NCI-H226 (cell line): ENCODE measurements around the gene ACOX2.

Source experiments
- DNase-seq: peaks from one replicate; pipeline ENCODE4 v3.0.0-alpha.2; 2015

The ACOX2 gene

GRCh38 chr3:58566398-58567250, 29.6 kb upstream of the ACOX2 start:
- DNase-seq, result no peak

GRCh38 chr3:58565621-58566397, 28.8 kb upstream of the ACOX2 start:
- DNase-seq, result no peak

- peak; percentile 84 for DNase-seq
Observed at GRCh38 chr3:58564456-58565160, 27.6 kb upstream of the ACOX2 start.

- DNase-seq, result no peak
Observed at GRCh38 chr3:58564054-58564453, 27.1 kb upstream of the ACOX2 start.

- peak; percentile 84 for DNase-seq
Observed at GRCh38 chr3:58563386-58564035, 26.5 kb upstream of the ACOX2 start.

GRCh38 chr3:58562498-58562897, 25.5 kb upstream of the ACOX2 start:
- no peak for DNase-seq

GRCh38 chr3:58560771-58561311, 23.9 kb upstream of the ACOX2 start:
- DNase-seq, result peak; percentile 96

- DNase-seq, result no peak
Observed at GRCh38 chr3:58559586-58559985, 22.6 kb upstream of the ACOX2 start.

GRCh38 chr3:58557491-58557890, 20.5 kb upstream of the ACOX2 start:
- DNase-seq, result no peak

GRCh38 chr3:58556761-58557221, 19.8 kb upstream of the ACOX2 start:
- no peak for DNase-seq

- DNase-seq, result no peak
Observed at GRCh38 chr3:58556001-58556400, 19.0 kb upstream of the ACOX2 start.

- DNase-seq, result no peak
Observed at GRCh38 chr3:58555203-58555602, 18.2 kb upstream of the ACOX2 start.

GRCh38 chr3:58553003-58553402, 16.0 kb upstream of the ACOX2 start:
- no peak for DNase-seq

- DNase-seq, result no peak
Observed at GRCh38 chr3:58551636-58552180, 14.7 kb upstream of the ACOX2 start.

- DNase-seq, result no peak
Observed at GRCh38 chr3:58544541-58544940, 7.6 kb upstream of the ACOX2 start.

GRCh38 chr3:58540176-58540858, 3.3 kb upstream of the ACOX2 start:
- DNase-seq, result no peak

GRCh38 chr3:58539626-58540025, 2.6 kb upstream of the ACOX2 start:
- no peak for DNase-seq

- DNase-seq, result no peak
Observed at GRCh38 chr3:58537412-58538301, 667 bp upstream of the ACOX2 start.

- DNase-seq, result peak; percentile 83
Observed at GRCh38 chr3:58535531-58536500, 1.2 kb downstream of the ACOX2 start.
